GM23338 (cell line): ENCODE measurements around the gene RPIA.

ENCODE experiments used
- CREB1 ChIP-seq: fragments of 250-450 bp; sonication (Bioruptor Pico); IDR thresholded peaks from 2 replicates; pipeline ENCODE4 v1.5.0; 2020; ENCODE audit warnings: low read depth, mild to moderate bottlenecking, moderate library complexity
- CTCF ChIP-seq, 2 experiments: fragments of 200-600 bp in 1 of 2; sonication (generic) in 1 of 2; conservative IDR thresholded peaks; 2 replicates each; pipeline versions ENCODE4 v1.5.1 to v1.6.1; 2016 to 2017; ENCODE audit warnings: antibody characterized with exemption in 2 of 2, low read depth in 2 of 2, mild to moderate bottlenecking in 2 of 2, moderate library complexity in 1 of 2
- EZH2 ChIP-seq: fragments of 200-600 bp; sonication (generic); IDR thresholded peaks from one replicate; pipeline ENCODE4 v1.8.0; 2017; ENCODE audit warnings: antibody characterized with exemption, mild to moderate bottlenecking, low read depth; ENCODE audit not compliant: unreplicated experiment
- EZH2phosphoT487 ChIP-seq: fragments of 200-600 bp; sonication (generic); IDR thresholded peaks from one replicate; pipeline ENCODE4 v1.8.1; 2018; ENCODE audit warnings: antibody characterized with exemption; ENCODE audit not compliant: unreplicated experiment
- JUNB ChIP-seq: IDR thresholded peaks from one replicate; pipeline ENCODE4 v1.6.1; 2016; ENCODE audit warnings: antibody characterized with exemption; ENCODE audit not compliant: unreplicated experiment
- NANOG ChIP-seq: IDR thresholded peaks from 2 replicates; pipeline ENCODE4 v1.6.1; 2016; ENCODE audit warnings: antibody characterized with exemption, borderline replicate concordance
- POLR2AphosphoS5 ChIP-seq: IDR thresholded peaks from 2 replicates; pipeline ENCODE4 v1.6.1; 2016; ENCODE audit warnings: antibody characterized with exemption, low read depth
- STAT1 ChIP-seq: IDR thresholded peaks from one replicate; pipeline ENCODE4 v1.6.1; 2016; ENCODE audit warnings: antibody characterized with exemption; ENCODE audit not compliant: unreplicated experiment
- ZNF114 ChIP-seq: fragments of 250-450 bp; sonication (Bioruptor Pico); IDR thresholded peaks from 2 replicates; pipeline ENCODE4 v1.5.0; 2020; ENCODE audit warnings: mild to moderate bottlenecking, moderate library complexity
- ZNF331 ChIP-seq: fragments of 250-450 bp; sonication (Bioruptor Pico); IDR thresholded peaks from 2 replicates; pipeline ENCODE4 v1.5.0; 2020; ENCODE audit warnings: low read depth, mild to moderate bottlenecking, moderate library complexity
- TF ChIP-seq, protein P1 (sequence below): IDR thresholded peaks from one replicate; pipeline ENCODE4 v1.6.1; 2018; ENCODE audit warnings: antibody characterized with exemption; ENCODE audit not compliant: unreplicated experiment
- TF ChIP-seq, protein P2 (sequence below): IDR thresholded peaks from 2 replicates; pipeline ENCODE4 v1.6.1; 2016; ENCODE audit warnings: antibody characterized with exemption

GRCh38 chr2:88686320-88686719 is 5.2 kb upstream of the RPIA start:
- TF ChIP-seq CTCF (conservative IDR thresholded peaks at IDR 0.05; ENCODE audit: low read depth in 2 of 2) (no peak), POLR2AphosphoS5 (no peak), EZH2 (no peak), JUNB (no peak), ZNF331 (no peak), EZH2phosphoT487 (no peak), CREB1 (no peak), ZNF114 (CRISPR knock-in tag) (no peak), STAT1 (no peak), NANOG (no peak)
- TF ChIP-seq, protein P1, sequence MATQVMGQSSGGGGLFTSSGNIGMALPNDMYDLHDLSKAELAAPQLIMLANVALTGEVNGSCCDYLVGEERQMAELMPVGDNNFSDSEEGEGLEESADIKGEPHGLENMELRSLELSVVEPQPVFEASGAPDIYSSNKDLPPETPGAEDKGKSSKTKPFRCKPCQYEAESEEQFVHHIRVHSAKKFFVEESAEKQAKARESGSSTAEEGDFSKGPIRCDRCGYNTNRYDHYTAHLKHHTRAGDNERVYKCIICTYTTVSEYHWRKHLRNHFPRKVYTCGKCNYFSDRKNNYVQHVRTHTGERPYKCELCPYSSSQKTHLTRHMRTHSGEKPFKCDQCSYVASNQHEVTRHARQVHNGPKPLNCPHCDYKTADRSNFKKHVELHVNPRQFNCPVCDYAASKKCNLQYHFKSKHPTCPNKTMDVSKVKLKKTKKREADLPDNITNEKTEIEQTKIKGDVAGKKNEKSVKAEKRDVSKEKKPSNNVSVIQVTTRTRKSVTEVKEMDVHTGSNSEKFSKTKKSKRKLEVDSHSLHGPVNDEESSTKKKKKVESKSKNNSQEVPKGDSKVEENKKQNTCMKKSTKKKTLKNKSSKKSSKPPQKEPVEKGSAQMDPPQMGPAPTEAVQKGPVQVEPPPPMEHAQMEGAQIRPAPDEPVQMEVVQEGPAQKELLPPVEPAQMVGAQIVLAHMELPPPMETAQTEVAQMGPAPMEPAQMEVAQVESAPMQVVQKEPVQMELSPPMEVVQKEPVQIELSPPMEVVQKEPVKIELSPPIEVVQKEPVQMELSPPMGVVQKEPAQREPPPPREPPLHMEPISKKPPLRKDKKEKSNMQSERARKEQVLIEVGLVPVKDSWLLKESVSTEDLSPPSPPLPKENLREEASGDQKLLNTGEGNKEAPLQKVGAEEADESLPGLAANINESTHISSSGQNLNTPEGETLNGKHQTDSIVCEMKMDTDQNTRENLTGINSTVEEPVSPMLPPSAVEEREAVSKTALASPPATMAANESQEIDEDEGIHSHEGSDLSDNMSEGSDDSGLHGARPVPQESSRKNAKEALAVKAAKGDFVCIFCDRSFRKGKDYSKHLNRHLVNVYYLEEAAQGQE, result no peak
- TF ChIP-seq, protein P2, sequence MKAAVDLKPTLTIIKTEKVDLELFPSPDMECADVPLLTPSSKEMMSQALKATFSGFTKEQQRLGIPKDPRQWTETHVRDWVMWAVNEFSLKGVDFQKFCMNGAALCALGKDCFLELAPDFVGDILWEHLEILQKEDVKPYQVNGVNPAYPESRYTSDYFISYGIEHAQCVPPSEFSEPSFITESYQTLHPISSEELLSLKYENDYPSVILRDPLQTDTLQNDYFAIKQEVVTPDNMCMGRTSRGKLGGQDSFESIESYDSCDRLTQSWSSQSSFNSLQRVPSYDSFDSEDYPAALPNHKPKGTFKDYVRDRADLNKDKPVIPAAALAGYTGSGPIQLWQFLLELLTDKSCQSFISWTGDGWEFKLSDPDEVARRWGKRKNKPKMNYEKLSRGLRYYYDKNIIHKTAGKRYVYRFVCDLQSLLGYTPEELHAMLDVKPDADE, result no peak
